Fibroblast of lung (primary cell): ENCODE results near the gene BBS1. TPM values are rescaled to one million over a fixed set of nuclear protein-coding genes. Genes with fewer than 3 reads are reported as not detected.

Source experiments
- DNase-seq, 2 donors: peaks; one replicate each; pipeline versions ENCODE4 v3.0.0 to v3.0.0-alpha.2; 2010; ENCODE audit warnings: low read depth in 2 of 2
- H2AFZ ChIP-seq: 2 replicates; pipeline ENCODE4 v1.5.1; 2012; ENCODE audit warnings: low read length, control low read depth, inconsistent platforms
- H3K27ac ChIP-seq: 2 replicates; pipeline ENCODE4 v1.5.1; 2011; ENCODE audit warnings: low read length, control low read depth; ENCODE audit not compliant: insufficient read depth
- H3K27me3 ChIP-seq: 2 replicates; pipeline ENCODE4 v1.5.1; 2011; ENCODE audit warnings: mild to moderate bottlenecking, low read length; ENCODE audit not compliant: control insufficient read depth, insufficient read depth
- H3K36me3 ChIP-seq: 2 replicates; pipeline ENCODE4 v1.5.1; 2011; ENCODE audit warnings: low read length; ENCODE audit not compliant: control insufficient read depth, insufficient read depth
- H3K4me1 ChIP-seq: 2 replicates; pipeline ENCODE4 v1.5.1; 2011; ENCODE audit warnings: low read length; ENCODE audit not compliant: control insufficient read depth, insufficient read depth; ENCODE audit errors: extremely low read depth
- H3K4me2 ChIP-seq: 2 replicates; pipeline ENCODE4 v1.5.1; 2011; ENCODE audit warnings: low read length, control low read depth; ENCODE audit not compliant: insufficient read depth; ENCODE audit errors: extremely low read depth
- H3K4me3 ChIP-seq, 4 experiments: fragments of 200-600 bp in 1 of 4; sonication (generic) in 1 of 4; replicated peaks in 1 of 4; 2 replicates each; pipeline ENCODE4 v1.5.1; 2011 to 2016; ENCODE audit warnings: low read length in 4 of 4, low read depth in 3 of 4, mild to moderate bottlenecking in 3 of 4, control low read depth in 2 of 4, inconsistent platforms in 1 of 4, mixed read lengths in 1 of 4; ENCODE audit not compliant: insufficient read depth in 1 of 4; ENCODE audit errors: control extremely low read depth in 1 of 4
- H3K79me2 ChIP-seq: 2 replicates; pipeline ENCODE4 v1.5.1; 2012; ENCODE audit warnings: mild to moderate bottlenecking, low read length, inconsistent platforms; ENCODE audit not compliant: control insufficient read depth, insufficient read depth
- H3K9ac ChIP-seq: 2 replicates; pipeline ENCODE4 v1.5.1; 2011; ENCODE audit warnings: mild to moderate bottlenecking, low read length, control low read depth; ENCODE audit not compliant: insufficient read depth
- H3K9me3 ChIP-seq: 2 replicates; pipeline ENCODE4 v1.5.1; 2012; ENCODE audit warnings: low read depth, low read length; ENCODE audit not compliant: control insufficient read depth, insufficient read depth
- H4K20me1 ChIP-seq: 2 replicates; pipeline ENCODE4 v1.5.1; 2011; ENCODE audit warnings: low read length; ENCODE audit not compliant: control insufficient read depth, insufficient read depth; ENCODE audit errors: extremely low read depth
- EZH2 ChIP-seq: IDR thresholded peaks from 2 replicates; pipeline ENCODE4 v1.5.1; 2012; ENCODE audit warnings: low read length, control low read depth, mild to moderate bottlenecking; ENCODE audit errors: missing control alignments
- polyA plus RNA-seq, 2 donors: library from polyadenylated mRNA; depleted of rRNA in 1 of 2; stranded (reverse) in 1 of 2; unstranded in 1 of 2; fragments of >200 nt; gene quantifications; 2 replicates each; pipeline ENCODE4 v1.2.1, GENCODE V29; 2011 to 2012; ENCODE audit warnings: missing spikeins in 1 of 2
- total RNA-seq: library from RNA; depleted of rRNA; stranded (reverse); fragments of >200 nt; gene quantifications from 2 replicates; pipeline ENCODE4 v1.2.1, GENCODE V29; 2014
- TF ChIP-seq, protein P1 (sequence below), 2 donors: IDR thresholded peaks in 1 of 2; conservative IDR thresholded peaks in 1 of 2; 1 replicate in 1 of 2; 2 replicates in 1 of 2; pipeline ENCODE4 v1.5.1; 2011 to 2012; ENCODE audit warnings: low read length in 2 of 2, control low read depth in 1 of 2, inconsistent platforms in 1 of 2, low read depth in 1 of 2, mild to moderate bottlenecking in 1 of 2

The BBS1 gene
- total and polyA plus RNA-seq, 2 donors (not counting 1 experiment from before 2014, with no cell fraction given), result 16.5 to 20.5 TPM

DNA sequence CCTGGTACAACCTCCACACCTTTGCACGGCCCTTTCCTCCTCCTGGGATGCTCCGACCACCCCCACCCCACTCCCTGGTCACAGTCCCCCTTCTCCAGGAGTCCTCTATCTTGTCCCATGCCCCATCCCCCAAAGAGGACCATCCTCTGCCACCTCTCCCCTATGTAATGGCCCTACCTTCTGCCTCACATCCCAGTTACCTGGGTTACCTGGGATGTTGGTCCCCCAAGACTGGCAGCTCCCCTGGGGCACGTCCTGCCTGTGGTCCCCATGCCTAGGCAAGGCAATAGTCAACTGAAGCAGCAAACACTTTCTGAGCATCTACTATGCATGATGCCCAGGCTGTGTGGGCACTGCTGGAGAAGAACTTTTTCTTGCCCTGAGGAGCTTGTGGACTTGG is 45.0 kb downstream of the BBS1 start:
- Histone ChIP-seq H3K4me3 (no peak overlapping the region), H3K79me2 (no peaks in the 10 kb centered on the region), H3K27ac (no peak overlapping the region), H3K36me3 (no peaks in the 10 kb centered on the region), H3K4me1 (no peaks in the 10 kb centered on the region), H3K4me2 (no peak overlapping the region), H3K9ac (no peak overlapping the region), H4K20me1 (no peaks in the 10 kb centered on the region), H3K9me3 (no peaks in the 10 kb centered on the region), H3K27me3 (peaks cover 18% of the 10 kb centered on the region), H2AFZ (no peak overlapping the region)
- no peak for DNase-seq
- TF ChIP-seq, protein P1, sequence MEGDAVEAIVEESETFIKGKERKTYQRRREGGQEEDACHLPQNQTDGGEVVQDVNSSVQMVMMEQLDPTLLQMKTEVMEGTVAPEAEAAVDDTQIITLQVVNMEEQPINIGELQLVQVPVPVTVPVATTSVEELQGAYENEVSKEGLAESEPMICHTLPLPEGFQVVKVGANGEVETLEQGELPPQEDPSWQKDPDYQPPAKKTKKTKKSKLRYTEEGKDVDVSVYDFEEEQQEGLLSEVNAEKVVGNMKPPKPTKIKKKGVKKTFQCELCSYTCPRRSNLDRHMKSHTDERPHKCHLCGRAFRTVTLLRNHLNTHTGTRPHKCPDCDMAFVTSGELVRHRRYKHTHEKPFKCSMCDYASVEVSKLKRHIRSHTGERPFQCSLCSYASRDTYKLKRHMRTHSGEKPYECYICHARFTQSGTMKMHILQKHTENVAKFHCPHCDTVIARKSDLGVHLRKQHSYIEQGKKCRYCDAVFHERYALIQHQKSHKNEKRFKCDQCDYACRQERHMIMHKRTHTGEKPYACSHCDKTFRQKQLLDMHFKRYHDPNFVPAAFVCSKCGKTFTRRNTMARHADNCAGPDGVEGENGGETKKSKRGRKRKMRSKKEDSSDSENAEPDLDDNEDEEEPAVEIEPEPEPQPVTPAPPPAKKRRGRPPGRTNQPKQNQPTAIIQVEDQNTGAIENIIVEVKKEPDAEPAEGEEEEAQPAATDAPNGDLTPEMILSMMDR (conservative IDR thresholded peaks at IDR 0.05 in 1 of 2, IDR thresholded peaks at IDR 0.05 in 1 of 2; ENCODE audit: low read depth in 1 of 2, low read length in 2 of 2), result no peak
- TF ChIP-seq EZH2, result no peak

DNA sequence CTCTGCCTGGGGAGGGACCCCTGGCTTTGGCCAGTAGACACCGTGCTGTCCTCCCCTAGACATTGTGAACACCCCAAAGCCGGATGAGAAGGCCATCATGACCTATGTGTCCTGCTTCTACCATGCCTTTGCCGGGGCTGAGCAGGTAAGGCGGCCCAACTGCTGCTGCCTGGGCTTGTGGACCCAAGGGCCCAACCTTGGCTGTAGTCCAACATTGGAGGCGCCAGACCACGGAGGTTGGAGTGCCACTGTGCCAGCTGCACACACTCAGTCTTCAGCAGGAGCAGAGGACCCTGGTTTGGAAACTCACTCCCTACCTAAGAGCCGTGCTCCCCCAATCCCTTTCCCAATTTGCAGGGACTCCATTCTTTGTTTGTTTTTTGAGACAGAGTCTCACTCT is 45.7 kb downstream of the BBS1 start:
- no peak overlapping the region for H2AFZ ChIP-seq
- TF ChIP-seq, protein P1 (conservative IDR thresholded peaks at IDR 0.05 in 1 of 2, IDR thresholded peaks at IDR 0.05 in 1 of 2; ENCODE audit: low read depth in 1 of 2, low read length in 2 of 2), result no peak
- TF ChIP-seq EZH2, result no peak
- no peak overlapping the region for H3K4me3 ChIP-seq
- H3K79me2 ChIP-seq, result no peaks in the 10 kb centered on the region
- no peak overlapping the region for H3K27ac ChIP-seq
- no peaks in the 10 kb centered on the region for H3K36me3 ChIP-seq
- no peaks in the 10 kb centered on the region for H3K4me1 ChIP-seq
- DNase-seq, result no peak
- no peaks in the 10 kb centered on the region for H3K9me3 ChIP-seq
- no peaks in the 10 kb centered on the region for H4K20me1 ChIP-seq
- no peak overlapping the region for H3K9ac ChIP-seq
- H3K4me2 ChIP-seq, result no peak overlapping the region
- peaks cover 16% of the 10 kb centered on the region for H3K27me3 ChIP-seq

DNA sequence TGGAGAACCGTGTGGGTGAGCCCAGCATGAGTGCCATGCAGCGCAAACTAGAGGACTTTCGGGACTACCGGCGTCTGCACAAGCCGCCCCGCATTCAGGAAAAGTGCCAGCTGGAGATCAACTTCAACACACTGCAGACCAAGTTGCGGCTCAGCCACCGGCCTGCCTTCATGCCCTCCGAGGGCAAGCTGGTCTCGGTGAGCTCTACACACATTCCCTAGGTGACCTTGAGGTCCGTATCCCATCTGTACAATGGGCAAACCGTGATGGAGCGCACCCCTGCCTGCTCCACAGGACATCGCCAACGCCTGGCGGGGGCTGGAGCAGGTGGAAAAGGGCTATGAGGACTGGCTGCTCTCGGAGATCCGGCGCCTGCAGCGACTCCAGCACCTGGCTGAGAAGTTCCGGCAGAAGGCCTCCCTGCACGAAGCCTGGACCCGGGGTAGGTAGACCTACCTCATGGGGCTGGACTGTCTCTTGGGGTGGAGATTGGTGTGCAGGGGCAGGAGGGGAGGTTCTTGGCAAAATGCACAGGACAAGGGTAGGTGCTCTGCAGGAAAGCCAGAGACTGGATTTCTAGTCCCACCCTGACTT is 47.4 kb downstream of the BBS1 start:
- Histone ChIP-seq H2AFZ (no peak overlapping the region), H3K9ac (no peak overlapping the region), H4K20me1 (no peaks in the 10 kb centered on the region), H3K9me3 (no peaks in the 10 kb centered on the region), H3K36me3 (no peaks in the 10 kb centered on the region), H3K79me2 (no peaks in the 10 kb centered on the region), H3K27ac (no peak overlapping the region), H3K4me3 (no peak overlapping the region), H3K4me2 (no peak overlapping the region), H3K27me3 (peaks cover 16% of the 10 kb centered on the region), H3K4me1 (no peaks in the 10 kb centered on the region)
- no peak for DNase-seq
- TF ChIP-seq EZH2, result no peak
- TF ChIP-seq, protein P1 (conservative IDR thresholded peaks at IDR 0.05 in 1 of 2, IDR thresholded peaks at IDR 0.05 in 1 of 2; ENCODE audit: low read depth in 1 of 2, low read length in 2 of 2), result no peak
